DLD1 (cell line): ENCODE data around the gene WNK2.
"Not testable (repeated sequence)": the region's sequence is repeated elsewhere in the genome, so short reads cannot be mapped to it uniquely, and the experiment has no call there.

Experiments
- in situ Hi-C: cut with HindIII; loops from 2 replicates; pipeline ENCODE4 v1.10.0; 2017; ENCODE audit warnings: low sequenced_read_pairs

Gene WNK2

DNA sequence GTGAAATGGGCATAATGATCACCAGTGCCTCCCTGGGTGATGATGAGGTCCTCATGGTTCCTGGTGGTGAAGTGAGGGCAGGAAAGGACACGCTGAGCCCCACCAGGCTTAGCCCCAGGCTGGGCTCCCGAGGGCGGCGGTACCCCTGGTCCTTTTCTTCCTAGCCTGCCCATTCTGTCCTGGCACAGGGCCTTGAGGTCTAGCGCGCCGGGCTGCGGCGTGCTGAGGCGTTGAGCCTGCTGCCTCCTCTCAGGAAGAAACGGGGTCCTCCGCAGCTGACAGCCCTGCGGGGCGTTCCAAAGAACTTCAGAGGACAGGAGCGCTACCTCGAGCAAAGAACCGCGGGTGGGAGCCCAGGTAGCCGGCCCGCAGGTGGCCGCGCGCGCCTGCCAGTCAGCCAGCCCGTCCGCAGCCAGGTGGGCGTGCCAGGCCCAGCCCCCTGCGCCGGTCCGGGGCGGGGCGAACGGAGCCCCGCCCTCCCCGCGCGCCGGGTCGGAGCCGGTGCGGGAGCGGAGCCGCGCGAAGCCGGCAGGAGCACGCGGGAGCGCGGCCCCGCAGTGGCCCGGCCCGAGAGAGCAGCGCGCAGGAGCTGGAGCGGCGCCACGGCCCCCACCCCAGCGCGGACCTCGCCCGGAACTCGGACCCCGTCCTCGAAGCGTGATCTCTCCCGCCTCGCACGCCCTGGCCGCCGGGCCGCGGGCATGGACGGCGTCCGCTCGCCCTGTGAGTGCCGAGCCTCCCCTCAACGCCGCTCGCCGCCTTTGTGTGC, at the start of gene WNK2:
WNK2 (plus strand) TSS at position 477 of the 769 bp plus-strand sequence. CDS start 791 bp downstream, outside the sequence.
- in situ Hi-C loops: no loop called here

DNA sequence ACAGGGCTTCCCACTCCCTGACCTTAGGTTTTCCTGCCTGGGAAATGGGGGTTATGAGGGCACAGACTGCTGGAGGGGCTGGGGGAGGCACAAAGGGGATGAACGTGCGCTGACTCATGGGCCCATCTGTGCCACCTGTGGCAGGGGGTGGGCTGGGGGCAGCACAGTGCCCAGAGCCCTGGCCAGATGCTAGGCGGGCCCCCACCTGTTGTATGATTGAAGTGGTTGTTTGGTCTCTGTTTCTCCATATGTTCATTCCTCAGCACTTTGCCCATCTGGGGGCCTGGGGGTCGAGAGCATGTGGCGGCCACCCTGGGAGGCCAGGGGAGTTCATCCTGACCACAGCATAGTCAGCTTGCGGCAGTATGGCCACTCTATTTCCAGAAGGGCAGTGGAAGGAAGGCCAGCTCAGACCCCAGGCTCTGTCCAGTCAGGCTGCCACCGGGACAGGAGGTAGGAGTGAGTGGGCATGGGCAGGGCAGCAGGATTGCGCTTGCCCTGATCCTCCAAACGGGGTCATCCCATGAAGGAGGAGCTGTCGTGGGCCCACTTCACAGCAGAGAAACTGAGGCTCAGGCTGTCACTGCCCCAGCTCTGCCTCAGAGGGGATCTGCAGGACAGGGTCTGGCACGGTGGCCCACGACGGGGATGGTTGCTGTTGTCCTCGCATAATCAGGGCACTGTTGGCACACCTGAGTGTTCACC, 49.0 kb upstream of the WNK2 start:
- in situ Hi-C loops: no loop called here

DNA sequence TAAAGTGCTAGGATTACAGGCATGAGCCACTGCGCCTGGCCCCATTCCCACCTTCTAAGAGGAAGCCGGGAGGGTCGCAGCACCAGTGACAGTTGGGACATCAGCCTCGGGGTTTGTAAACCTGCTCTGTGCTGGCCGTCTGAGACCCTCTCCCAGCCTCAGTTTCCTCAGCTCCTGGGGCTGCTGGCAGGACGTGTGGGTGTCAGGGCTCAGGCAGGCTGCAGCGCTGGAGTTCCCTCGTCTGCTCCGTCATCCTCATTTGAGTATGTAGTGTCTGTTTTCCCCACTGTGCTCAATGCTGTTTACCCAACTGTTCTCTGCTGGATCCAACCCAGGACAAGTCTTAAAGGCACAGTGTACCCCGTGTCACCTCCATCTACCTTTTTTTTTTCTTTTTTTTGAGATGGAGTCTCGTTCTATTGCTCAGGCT, 47.9 kb upstream of the WNK2 start:
- in situ Hi-C loops: no loop called here

DNA sequence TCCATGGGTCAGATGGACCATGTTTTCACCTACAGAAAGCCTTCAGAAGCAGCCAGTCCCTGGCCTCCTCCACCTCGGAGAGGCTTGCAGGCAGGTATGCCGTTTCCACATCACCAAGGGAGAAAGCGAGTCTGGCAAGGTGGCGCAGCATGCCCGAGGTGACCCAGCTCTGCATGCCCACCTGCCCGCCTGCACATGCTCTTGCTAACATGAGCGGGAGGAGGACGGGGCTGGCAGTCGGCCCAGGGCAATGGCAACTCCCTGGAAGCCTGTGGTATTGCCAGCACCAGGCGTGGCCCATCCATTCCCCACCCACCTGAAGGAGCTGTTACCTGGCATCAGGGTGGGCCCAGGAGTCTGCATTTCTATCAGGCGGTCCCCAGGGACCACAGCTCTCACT, 46.6 kb upstream of the WNK2 start:
- in situ Hi-C loops: no loop called here

DNA sequence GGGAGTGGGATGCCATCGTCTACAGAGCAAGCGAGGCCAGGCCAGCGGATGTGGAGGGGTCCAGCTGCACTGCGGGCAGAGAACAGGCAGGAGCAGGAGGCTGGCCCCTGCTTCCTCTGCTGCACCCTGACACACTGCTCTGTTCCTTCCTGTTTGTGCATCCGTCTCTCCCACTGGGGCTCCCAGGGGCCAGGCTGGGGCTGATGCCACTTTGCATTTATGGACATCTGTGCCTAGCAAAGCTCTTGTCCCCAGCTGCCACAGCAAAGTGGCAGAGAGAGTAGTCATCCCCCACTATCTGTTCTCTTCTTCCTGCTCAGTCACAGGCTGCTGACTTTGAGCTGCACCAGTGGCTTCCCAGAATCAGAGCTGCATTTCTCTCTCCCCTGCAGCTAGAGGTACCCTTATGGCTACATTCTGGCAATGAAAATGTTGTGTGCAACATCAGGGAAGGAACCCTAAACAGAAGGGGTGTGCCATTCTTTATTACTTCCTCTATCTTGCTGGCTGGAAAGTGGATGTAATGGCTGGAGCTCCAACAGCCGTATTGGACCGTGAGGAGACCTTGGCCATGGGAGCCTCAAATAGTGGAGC, 45.7 kb upstream of the WNK2 start:
- in situ Hi-C loops: no loop called here

DNA sequence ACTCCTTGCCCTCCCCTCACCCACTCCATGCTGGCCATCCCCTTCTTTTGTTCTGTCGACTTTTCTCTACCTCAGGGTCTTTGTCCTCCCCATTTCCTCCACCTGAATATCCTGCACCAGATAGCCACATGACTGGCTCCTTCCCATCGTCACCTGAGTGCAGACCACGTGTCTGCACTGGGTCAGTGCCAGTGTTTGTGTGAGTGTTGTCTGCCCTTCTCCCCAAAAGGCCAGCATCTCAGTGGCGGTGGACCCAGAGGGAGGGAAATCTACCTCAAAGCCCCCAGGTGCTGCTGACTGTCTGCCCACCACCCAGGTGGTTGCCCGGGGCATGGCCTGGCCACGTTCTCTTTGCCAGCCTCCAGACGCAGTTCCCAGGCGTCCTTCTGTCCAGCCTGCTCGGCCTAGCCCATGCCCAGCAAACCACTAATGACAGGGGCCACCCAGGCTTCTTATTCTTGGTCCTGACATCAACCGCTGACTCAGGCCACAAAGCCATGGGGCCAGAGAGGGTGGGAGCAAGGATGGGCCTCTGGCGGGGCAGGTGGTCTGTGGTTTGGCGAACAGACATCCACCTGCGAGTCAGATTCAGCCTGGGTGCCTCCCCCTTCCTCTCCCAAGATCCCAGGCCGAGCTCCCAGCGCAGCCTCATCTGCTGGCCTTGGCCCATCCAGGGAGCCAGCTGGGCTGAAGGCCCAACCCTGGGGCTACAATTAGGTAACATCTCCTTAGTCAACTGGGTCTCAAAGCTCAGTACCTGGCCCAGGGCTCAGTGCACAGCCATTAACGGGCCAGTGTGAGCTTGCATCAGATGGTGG, 44.4 kb upstream of the WNK2 start:
- in situ Hi-C loops: no loop called here

DNA sequence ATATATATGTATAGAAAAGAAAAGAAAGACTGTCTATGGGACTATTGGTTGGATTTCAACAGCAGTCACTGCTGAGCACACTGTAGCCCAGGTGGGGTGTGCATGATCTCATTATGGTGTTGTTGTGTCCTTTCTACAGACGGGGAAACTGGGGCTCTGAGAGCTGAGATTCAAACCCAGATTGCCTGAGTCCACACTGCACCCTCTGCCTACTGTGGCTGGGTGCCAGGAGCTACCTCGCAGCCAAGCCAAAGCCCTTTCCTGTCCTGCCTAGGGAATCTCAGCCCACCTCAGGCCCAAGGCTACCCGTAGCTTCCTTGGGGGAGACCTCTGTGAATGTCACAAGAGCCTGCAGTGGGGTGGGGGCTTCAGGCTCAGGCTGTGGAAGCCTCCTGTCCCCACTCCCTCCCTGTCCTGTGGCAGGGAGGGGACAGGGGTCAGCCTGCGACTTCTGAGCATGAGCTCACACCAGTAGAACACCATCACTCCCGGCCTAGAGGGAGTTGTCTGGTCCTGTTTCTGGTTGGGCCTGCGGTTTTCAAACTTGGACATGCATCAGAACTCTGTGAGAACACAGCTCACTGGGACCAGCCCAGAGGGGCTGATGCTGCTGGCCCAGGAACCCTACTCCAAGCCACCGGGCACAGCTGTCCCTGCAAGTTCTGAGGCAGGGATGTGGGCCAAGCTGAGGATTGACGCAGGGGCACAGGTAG, 42.0 kb upstream of the WNK2 start:
- in situ Hi-C loops: no loop called here

DNA sequence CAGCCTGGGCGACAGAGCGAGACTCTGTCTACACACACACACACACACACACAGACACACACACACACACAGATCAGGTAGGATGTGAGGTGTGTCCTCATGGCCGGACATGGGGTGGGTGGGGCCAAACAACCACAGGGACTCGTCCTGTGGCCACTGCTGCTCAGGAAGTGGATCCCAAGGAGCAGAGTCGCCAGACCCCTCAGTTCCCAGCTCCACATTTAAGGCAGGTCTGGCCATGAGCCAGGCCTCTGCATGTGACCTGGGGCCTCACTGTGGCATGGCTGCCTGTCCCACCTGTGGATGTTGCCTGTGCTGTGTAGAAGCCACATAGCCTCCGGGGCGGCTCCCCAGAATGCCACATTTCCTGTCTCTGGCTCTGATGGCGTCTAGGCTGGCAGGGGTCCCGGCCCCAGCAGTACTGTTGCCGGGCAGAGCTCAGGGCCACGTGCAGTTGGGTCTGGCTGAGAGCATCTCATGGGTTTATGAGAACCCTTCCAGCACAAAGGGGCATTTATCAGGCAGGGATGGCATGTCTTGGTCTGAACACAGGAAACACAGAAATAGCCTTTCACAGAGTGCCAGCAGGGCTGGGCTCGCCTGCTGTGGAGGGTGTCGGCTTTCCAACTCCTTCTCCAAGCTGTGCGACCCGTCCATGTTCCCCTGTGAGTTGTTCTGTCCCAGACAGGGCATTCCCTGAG, 40.0 kb upstream of the WNK2 start:
- in situ Hi-C loops: no loop called here

DNA sequence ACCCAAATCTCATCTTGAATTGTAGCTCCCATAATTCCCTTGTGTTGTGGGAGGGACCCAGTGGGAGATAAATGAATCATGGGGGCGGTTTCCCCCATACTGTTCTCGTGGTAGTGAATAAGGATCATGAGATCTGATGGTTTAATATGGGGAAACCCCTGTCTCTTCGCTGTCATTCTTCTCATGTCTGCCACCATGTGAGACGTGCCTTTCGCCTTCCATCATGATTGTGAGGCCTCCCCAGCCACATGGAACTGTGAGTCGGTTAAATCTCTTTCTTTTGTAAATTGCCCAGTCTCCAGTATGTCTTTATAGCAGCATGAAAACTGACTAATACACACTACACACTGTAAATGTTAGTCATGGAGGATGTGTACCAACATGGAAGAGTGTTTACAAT, 37.2 kb upstream of the WNK2 start:
- in situ Hi-C loops: not testable (repeated sequence)

DNA sequence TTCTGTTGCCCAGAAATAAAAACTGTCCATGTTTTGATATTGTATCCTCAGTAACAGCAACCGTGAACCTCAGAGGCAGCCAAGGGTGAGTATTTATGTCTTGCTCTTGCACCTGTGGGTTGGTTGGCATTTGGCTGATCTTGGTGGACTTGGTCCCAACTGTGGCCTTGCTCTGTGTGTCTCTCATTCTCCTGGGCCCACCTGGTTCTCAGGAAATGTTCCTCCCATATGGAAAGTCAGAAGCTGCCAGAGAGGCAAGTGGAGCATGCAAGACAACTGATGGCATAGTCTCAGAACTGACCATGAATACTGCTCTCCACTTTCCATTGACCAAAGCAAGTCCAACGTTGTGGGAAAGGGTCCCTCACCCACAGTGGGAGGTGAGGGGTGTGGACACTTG, 36.3 kb upstream of the WNK2 start:
- in situ Hi-C loops: no loop called here

DNA sequence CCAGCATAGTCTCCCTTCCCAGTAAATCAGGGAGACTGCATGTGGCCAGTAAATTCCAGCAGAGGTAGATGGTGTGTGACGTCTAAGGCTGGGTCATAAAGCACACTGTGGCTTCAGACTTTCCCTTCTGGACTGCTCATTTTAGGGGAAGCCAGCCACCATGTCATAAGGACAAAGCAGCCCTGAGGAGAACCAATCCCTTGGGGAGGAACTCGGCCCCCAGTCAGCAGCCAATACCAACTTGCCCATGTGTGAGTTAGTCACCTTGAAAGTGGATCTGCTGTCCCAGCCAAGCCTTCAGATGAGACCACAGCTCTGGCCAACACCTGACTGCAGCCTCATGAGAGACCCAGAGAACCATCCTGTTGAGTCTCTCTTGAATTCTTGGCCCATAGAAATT, 35.2 kb upstream of the WNK2 start:
- in situ Hi-C loops: no loop called here

DNA sequence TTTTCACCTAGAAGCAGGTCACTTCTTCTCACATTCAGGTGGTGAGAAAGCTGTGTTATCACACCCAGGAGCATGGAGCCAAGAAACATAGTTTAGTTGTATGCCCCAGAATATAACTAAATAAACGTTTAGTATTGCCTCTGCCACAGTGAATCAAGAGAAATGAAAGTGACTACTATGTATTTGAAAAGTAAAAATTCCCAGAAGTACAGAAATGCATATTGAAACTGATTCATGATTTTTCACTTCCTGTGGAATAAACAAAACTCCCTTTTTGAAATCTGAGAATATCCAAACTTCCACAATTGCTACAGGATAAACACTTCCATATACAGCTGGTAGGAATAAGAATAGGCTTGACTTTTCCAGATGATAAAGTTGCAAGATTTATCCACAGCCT, 34.6 kb upstream of the WNK2 start:
- in situ Hi-C loops: no loop called here

DNA sequence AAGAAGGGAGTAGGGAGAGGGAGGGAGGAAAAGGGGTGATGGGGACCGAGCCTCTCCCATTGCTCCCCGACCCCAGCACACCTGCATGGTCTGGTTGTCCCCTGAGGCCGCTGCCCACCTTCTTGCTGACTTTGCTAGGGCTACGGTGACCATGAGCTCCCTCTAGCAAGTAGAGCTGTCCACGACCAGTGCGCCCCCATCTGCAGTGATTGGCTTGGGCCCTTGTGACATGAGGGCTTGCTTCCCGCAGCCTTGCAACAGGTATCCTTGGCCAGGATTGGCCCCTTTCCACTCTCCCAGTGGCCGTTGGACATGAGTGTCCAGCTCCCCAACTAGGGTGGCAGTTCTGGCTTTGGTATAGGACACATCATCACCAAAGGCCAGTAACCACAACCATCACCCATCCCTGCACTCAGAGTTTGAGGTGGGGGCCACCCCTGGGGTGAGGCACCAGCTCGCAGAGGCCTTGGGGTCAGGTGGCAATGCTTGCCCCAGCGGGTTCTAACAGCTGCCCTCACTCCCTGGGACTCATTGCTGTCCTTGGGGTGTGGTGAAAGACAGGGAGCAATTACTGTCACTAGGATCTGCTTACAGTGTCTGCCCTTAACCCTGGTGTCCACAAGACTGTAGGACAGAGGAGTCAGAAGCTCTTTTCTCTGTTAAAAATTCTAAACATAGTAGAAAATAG, 32.7 kb upstream of the WNK2 start:
- in situ Hi-C loops: loop anchor here (10.0 kb wide), 1 partner anchor 154 kb away; no protein-coding TSS in a partner anchor

DNA sequence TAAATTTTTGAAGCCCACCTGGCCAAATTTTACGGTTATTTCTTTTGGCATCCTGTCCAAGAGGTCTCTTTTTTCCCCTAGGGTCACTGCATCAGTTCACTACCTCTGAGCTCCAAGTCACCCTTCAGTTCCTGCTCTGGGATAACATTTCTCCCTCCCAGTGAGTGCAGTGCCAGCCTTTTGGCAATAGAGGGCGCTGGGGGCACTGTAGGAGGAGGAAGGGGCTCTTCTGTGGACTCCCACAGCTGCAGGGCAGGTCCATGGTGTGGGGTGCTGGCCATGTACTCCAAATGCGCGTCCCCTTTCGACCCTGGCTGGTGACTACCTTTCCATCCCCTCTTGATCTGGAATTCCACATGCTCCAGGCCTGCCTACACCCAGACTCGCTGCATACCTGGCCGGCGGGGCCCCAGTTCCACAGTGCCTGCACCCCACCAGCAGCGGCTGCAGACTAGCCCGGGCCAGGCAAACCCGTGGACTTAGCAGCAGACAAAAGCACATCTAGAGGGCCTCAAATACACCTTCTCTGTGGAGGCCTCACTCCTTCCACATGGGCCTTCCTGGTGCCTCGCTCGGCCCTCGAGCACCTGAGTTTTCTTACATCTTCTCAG, 29.5 kb upstream of the WNK2 start:
- in situ Hi-C loops: loop anchor here (10.0 kb wide), 1 partner anchor 150 kb away; no protein-coding TSS in a partner anchor

DNA sequence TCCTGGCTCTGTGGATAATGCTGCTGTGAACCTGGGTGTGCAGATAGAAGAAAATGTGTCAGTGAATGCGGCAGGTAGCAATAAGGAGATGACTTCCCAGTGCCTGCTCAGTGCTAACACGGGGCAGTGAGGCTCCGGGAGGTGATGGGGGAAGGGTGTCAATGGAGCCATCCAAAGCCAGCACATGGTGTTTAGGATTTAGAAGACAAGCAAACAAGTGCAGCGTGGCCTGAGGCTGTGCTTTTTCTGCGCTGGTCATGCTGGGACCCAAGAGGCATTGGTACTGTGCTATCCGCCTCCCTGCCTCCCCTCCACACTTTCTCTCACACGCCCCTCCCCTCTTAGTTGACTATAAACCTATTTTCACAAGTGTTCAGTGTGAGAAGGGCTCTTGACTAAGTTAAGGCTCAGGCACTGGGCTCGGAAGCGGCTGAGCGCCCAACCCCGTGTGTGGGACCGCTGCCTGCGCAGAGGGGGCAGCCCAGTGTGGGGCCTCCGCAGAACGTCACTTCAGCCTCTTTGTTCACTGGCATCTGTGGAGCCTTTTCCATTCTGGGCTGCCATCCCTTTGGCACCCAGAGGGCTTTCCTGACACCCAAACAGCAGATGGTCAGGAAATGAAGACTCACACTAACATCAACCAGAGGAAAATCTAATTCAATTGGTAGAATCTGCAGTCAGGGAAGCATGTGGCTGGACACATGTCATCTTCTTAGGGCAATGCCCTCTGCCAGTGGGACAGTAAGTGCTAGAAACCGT, 28.0 kb upstream of the WNK2 start:
- in situ Hi-C loops: loop anchor here (10.0 kb wide), 1 partner anchor 149 kb away; no protein-coding TSS in a partner anchor

DNA sequence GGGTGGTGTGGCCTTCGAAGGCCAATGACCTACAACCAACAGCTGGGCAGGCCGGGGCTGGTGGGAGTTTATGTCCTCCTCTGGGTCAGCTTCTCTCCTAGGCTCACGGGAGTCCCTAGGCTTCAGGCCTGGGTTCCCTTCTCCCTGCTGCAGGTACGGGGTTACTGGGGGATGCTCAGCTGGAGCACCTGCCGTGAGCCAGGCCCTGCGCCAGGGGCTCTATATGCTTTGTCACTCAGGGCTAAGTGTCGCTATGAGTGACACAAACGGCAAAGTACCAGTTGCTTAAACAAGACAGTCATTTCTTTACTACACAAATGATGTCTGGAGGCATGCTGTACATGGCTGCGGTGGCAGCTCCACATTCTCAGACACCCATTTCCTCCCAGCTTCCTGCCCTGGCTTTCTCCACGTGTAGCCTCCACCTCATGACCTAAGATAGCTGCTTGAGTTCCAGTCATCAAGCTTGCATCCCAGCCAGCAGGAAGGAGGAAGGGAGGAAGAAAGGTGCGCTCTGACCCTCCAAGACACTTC, 27.4 kb upstream of the WNK2 start:
- in situ Hi-C loops: loop anchor here (10.0 kb wide), 1 partner anchor 148 kb away; no protein-coding TSS in a partner anchor

DNA sequence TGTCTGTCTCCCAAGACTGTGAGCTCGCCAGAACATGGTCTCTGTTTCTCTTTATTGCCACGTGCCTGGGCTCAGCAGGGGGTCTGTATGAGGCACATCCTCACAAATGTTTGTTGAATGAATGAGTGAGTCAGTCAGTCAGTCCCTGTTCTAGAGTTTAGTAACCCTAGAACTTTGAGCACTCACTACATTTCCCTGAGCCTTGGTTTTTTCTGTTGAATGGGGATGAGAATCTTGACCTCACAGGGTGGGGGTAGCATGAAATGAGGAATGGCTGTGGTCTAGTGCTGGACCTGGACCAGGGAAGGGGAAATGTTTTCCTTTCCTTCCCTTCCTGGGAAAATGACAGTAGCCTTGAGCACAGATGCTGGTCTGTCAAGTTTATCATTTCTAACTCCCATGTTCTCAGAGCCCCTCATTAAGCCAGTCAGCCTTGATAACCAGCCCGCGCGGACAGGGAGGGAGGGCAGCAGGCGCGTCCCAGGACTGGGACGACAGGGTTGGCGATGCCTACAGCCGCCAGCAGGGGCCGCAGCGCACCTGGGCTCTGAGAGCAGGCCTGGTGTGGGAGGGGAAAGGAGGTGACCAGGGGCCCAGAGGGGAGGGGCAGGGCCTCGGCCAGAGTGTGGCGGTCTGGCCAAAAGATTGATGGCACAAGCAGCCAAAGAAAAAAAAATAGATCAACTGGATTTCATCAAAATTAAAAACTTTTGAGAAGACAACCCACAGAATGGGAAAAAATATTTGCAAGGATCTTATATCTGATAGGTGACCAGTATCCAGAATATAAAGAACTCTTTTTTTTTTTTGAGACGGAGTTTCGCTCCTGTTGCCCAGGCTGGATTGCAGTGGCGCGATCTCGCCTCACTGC, 24.1 kb upstream of the WNK2 start:
- in situ Hi-C loops: loop anchor here (10.0 kb wide), 1 partner anchor 145 kb away; no protein-coding TSS in a partner anchor
